ENCODE measurements around the gene HES4.

DNA sequence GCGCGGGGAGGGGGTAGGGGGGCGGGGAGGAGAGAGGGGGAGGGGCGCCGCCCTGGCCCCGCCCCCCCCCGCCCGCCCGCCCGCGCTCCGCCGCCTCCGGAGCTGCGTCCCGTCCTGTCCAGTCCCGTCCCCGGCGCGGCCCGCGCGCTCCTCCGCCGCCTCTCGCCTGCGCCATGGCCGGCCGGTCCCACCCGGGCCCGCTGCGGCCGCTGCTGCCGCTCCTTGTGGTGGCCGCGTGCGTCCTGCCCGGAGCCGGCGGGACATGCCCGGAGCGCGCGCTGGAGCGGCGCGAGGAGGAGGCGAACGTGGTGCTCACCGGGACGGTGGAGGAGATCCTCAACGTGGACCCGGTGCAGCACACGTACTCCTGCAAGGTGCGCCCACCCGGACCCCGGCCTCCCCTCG lies 20.1 kb upstream of the HES4 start, which contains the start of gene AGRN:
- TF ChIP-seq, protein P1, sequence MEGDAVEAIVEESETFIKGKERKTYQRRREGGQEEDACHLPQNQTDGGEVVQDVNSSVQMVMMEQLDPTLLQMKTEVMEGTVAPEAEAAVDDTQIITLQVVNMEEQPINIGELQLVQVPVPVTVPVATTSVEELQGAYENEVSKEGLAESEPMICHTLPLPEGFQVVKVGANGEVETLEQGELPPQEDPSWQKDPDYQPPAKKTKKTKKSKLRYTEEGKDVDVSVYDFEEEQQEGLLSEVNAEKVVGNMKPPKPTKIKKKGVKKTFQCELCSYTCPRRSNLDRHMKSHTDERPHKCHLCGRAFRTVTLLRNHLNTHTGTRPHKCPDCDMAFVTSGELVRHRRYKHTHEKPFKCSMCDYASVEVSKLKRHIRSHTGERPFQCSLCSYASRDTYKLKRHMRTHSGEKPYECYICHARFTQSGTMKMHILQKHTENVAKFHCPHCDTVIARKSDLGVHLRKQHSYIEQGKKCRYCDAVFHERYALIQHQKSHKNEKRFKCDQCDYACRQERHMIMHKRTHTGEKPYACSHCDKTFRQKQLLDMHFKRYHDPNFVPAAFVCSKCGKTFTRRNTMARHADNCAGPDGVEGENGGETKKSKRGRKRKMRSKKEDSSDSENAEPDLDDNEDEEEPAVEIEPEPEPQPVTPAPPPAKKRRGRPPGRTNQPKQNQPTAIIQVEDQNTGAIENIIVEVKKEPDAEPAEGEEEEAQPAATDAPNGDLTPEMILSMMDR (optimal IDR thresholded peaks at IDR 0.05 in 1 of 3, IDR thresholded peaks at IDR 0.05 in 1 of 3, conservative IDR thresholded peaks at IDR 0.05 in 1 of 3; ENCODE audit: extremely low read depth in 1 of 3, insufficient read depth in 2 of 3, low read length in 3 of 3) = no peak
- TF ChIP-seq EZH2 (IDR thresholded peaks at IDR 0.05; ENCODE audit: low read length) = no peak
